Measurements from ENCODE around the gene IREB2.

DNA sequence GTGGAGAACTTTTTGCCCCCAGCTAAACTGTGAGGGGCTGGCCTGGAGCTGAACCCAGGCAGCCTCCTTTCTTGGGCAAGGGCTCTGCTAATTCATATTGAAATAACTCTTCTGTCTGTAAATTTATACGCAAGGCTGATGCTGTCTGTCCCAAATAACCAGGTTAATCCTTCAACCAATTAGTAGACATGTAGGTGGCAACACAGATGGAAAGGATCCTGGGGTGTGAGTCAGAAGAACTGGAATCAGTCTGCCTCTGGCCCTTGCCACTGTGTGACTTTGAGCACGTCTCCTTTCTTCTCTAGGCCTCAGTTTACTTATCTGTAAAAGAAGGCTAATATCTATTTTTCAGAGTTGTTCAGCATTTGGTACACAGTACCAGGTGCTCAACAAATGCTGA lies 48.3 kb upstream of the IREB2 start:
- TF ChIP-seq, protein P1, sequence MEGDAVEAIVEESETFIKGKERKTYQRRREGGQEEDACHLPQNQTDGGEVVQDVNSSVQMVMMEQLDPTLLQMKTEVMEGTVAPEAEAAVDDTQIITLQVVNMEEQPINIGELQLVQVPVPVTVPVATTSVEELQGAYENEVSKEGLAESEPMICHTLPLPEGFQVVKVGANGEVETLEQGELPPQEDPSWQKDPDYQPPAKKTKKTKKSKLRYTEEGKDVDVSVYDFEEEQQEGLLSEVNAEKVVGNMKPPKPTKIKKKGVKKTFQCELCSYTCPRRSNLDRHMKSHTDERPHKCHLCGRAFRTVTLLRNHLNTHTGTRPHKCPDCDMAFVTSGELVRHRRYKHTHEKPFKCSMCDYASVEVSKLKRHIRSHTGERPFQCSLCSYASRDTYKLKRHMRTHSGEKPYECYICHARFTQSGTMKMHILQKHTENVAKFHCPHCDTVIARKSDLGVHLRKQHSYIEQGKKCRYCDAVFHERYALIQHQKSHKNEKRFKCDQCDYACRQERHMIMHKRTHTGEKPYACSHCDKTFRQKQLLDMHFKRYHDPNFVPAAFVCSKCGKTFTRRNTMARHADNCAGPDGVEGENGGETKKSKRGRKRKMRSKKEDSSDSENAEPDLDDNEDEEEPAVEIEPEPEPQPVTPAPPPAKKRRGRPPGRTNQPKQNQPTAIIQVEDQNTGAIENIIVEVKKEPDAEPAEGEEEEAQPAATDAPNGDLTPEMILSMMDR (IDR thresholded peaks at IDR 0.05; ENCODE audit: low read depth, low read length) = no peak
- no peak for TF ChIP-seq EZH2phosphoT487 (IDR thresholded peaks at IDR 0.05; ENCODE audit: low read depth)
